Caco-2 (cell line): Measurements from ENCODE around the gene THOC2. TPM values are rescaled to one million over a fixed set of nuclear protein-coding genes. Genes with fewer than 3 reads are reported as not detected.

Source experiments
- BruUV-seq: library from RNA; stranded (reverse); fragments of 400-500 nt; replicated peaks from 2 replicates; lab custom pipeline; 2021; lab: Mats Ljungman, UMichigan
- CTCF ChIA-PET: fragments of 300-600 bp; sonication (Branson Sonifier 250); formaldehyde crosslinking; loops from one replicate; lab custom pipeline; 2022; ENCODE audit warnings: antibody characterized with exemption; lab: Charles Lee
- POLR2A ChIA-PET: fragments of 300-600 bp; sonication (Branson Sonifier 250); formaldehyde crosslinking; loops from one replicate; lab custom pipeline; 2022; ENCODE audit warnings: antibody characterized with exemption; lab: Charles Lee
- DNase-seq, 2 experiments: peaks; one replicate each; pipeline versions ENCODE4 v3.0.0 to v3.0.0-alpha.2; 2020 to 2022
- H3K27me3 ChIP-seq: replicated peaks from 2 replicates; pipeline ENCODE4 v1.6.0; 2011; ENCODE audit warnings: low read length; ENCODE audit not compliant: control insufficient read depth, insufficient read depth
- H3K36me3 ChIP-seq: 2 replicates; pipeline ENCODE4 v1.5.1; 2011; ENCODE audit warnings: low read length; ENCODE audit not compliant: control insufficient read depth, insufficient read depth
- H3K4me1 ChIP-seq: fragments of 250-450 bp; sonication (Bioruptor Pico); 2 replicates; pipeline ENCODE4 v1.5.1; 2020; ENCODE audit warnings: mild to moderate bottlenecking
- H3K4me3 ChIP-seq: 2 replicates; pipeline ENCODE4 v1.5.1; 2011; ENCODE audit warnings: low read depth, mild to moderate bottlenecking, control low read depth, low read length
- H3K9me3 ChIP-seq: fragments of 250-450 bp; sonication (Bioruptor Pico); 2 replicates; pipeline ENCODE4 v1.5.1; 2020; ENCODE audit warnings: mild to moderate bottlenecking, moderate library complexity
- H3K27ac Mint-ChIP-seq: one replicate; pipeline ENCODE4 v1.8.0; 2022; ENCODE audit warnings: mixed read lengths; ENCODE audit not compliant: unreplicated experiment
- H3K27me3 Mint-ChIP-seq: one replicate; pipeline ENCODE4 v1.8.0; 2022; ENCODE audit warnings: mixed read lengths; ENCODE audit not compliant: insufficient read depth, unreplicated experiment
- H3K36me3 Mint-ChIP-seq: one replicate; pipeline ENCODE4 v1.8.0; 2022; ENCODE audit warnings: mild to moderate bottlenecking, mixed read lengths; ENCODE audit not compliant: insufficient read depth, unreplicated experiment
- H3K4me1 Mint-ChIP-seq: one replicate; pipeline ENCODE4 v1.8.0; 2022; ENCODE audit warnings: low read depth, mixed read lengths; ENCODE audit not compliant: unreplicated experiment
- H3K4me3 Mint-ChIP-seq: one replicate; pipeline ENCODE4 v1.8.0; 2022; ENCODE audit warnings: mild to moderate bottlenecking, moderate library complexity, mixed read lengths; ENCODE audit not compliant: unreplicated experiment
- H3K9me3 Mint-ChIP-seq: one replicate; pipeline ENCODE4 v1.8.0; 2022; ENCODE audit warnings: mixed read lengths; ENCODE audit not compliant: unreplicated experiment
- CTCF ChIP-seq, 2 experiments: fragments of 200-600 bp in 1 of 2; IDR thresholded peaks; 1 replicate in 1 of 2; 2 replicates in 1 of 2; pipeline versions ENCODE4 v1.5.1 to v1.8.0; 2011 to 2022; ENCODE audit warnings: antibody characterized with exemption in 1 of 2, control low read depth in 1 of 2, inconsistent platforms in 1 of 2, low read depth in 1 of 2, low read length in 1 of 2, mild to moderate bottlenecking in 1 of 2, moderate library complexity in 1 of 2; ENCODE audit not compliant: insufficient read depth in 1 of 2, severe bottlenecking in 1 of 2, unreplicated experiment in 1 of 2
- intact Hi-C: fragments of 100-400 bp; cut with micrococcal nuclease; formaldehyde crosslinking; loops from one replicate; pipeline ENCODE4 v1.10.0; 2022; ENCODE audit not compliant: unreplicated experiment
- total RNA-seq: library from RNA; stranded (reverse); gene quantifications from 2 replicates; pipeline ENCODE4 v1.2.3, GENCODE V29; 2022

THOC2 gene
- total RNA-seq, 1 experiment from 2014 or later: 85.4 TPM

- Histone ChIP-seq H3K9me3 (no peaks in the 10 kb centered on the region), H3K4me1 (no peaks in the 10 kb centered on the region), H3K4me3 (no peak overlapping the region), H3K27me3 (no peaks in the 10 kb centered on the region), H3K36me3 (no peaks in the 10 kb centered on the region)
- DNase-seq: no peak
- ChIA-PET POLR2A (no interaction called here), CTCF (no interaction called here)
- H3K36me3 Mint-ChIP-seq: peaks cover 41% of the 10 kb centered on the region
- no peaks in the 10 kb centered on the region for H3K27me3 Mint-ChIP-seq
- H3K27ac Mint-ChIP-seq: no peak overlapping the region
- H3K9me3 Mint-ChIP-seq: no peaks in the 10 kb centered on the region
- H3K4me3 Mint-ChIP-seq: no peak overlapping the region
- TF ChIP-seq CTCF (IDR thresholded peaks at IDR 0.05; ENCODE audit: insufficient read depth in 1 of 2, low read depth in 1 of 2, low read length in 1 of 2, severe bottlenecking in 1 of 2, unreplicated experiment in 1 of 2): no peak
- intact Hi-C loops: no loop called here
- no peaks in the 10 kb centered on the region for H3K4me1 Mint-ChIP-seq
- BruUV-seq: no TSS peak
Observed at GRCh38 chrX:123625952-123626351, 106.9 kb downstream of the THOC2 start.

GRCh38 chrX:123625477-123625876, 107.4 kb downstream of the THOC2 start:
- no peaks in the 10 kb centered on the region for H3K4me1 Mint-ChIP-seq
- H3K9me3 Mint-ChIP-seq: no peaks in the 10 kb centered on the region
- ChIA-PET CTCF (no interaction called here), POLR2A (no interaction called here)
- DNase-seq: no peak
- no peak overlapping the region for H3K4me3 Mint-ChIP-seq
- Histone ChIP-seq H3K36me3 (no peaks in the 10 kb centered on the region), H3K4me1 (no peaks in the 10 kb centered on the region), H3K9me3 (no peaks in the 10 kb centered on the region), H3K27me3 (no peaks in the 10 kb centered on the region), H3K4me3 (no peak overlapping the region)
- no peak for TF ChIP-seq CTCF (IDR thresholded peaks at IDR 0.05; ENCODE audit: insufficient read depth in 1 of 2, low read depth in 1 of 2, low read length in 1 of 2, severe bottlenecking in 1 of 2, unreplicated experiment in 1 of 2)
- BruUV-seq: no TSS peak
- H3K27ac Mint-ChIP-seq: no peak overlapping the region
- no peaks in the 10 kb centered on the region for H3K27me3 Mint-ChIP-seq
- intact Hi-C loops: no loop called here
- peaks cover 40% of the 10 kb centered on the region for H3K36me3 Mint-ChIP-seq

- intact Hi-C loops: no loop called here
- H3K27ac Mint-ChIP-seq: no peak overlapping the region
- no peak for DNase-seq
- H3K27me3 Mint-ChIP-seq: no peaks in the 10 kb centered on the region
- no peak overlapping the region for H3K4me3 ChIP-seq
- TF ChIP-seq CTCF (IDR thresholded peaks at IDR 0.05; ENCODE audit: insufficient read depth in 1 of 2, low read depth in 1 of 2, low read length in 1 of 2, severe bottlenecking in 1 of 2, unreplicated experiment in 1 of 2): no peak
- no peaks in the 10 kb centered on the region for H3K27me3 ChIP-seq
- ChIA-PET POLR2A (no interaction called here), CTCF (interaction anchor here (0.7 kb wide), 1 partner anchor 784 kb away, joined by 4 read pairs; no protein-coding TSS in a partner anchor)
- H3K4me3 Mint-ChIP-seq: no peak overlapping the region
- no TSS peak for BruUV-seq
- H3K9me3 ChIP-seq: no peaks in the 10 kb centered on the region
- H3K9me3 Mint-ChIP-seq: no peaks in the 10 kb centered on the region
- peaks cover 35% of the 10 kb centered on the region for H3K36me3 Mint-ChIP-seq
- no peaks in the 10 kb centered on the region for H3K4me1 Mint-ChIP-seq
- H3K4me1 ChIP-seq: no peaks in the 10 kb centered on the region
- H3K36me3 ChIP-seq: no peaks in the 10 kb centered on the region
Observed at GRCh38 chrX:123617007-123617406, 115.8 kb downstream of the THOC2 start.
